K562 (cell line): ENCODE data around the gene CLEC17A. TPM values are rescaled to one million over a fixed set of nuclear protein-coding genes. Genes with fewer than 3 reads are reported as not detected.
"Not testable (repeated sequence)": the region's sequence is repeated elsewhere in the genome, so short reads cannot be mapped to it uniquely, and the experiment has no call there.

Experiments
- ASH1L ChIP-seq: fragments of 450-650 bp; IDR thresholded peaks from 2 replicates; pipeline ENCODE4 v1.6.1; 2018; ENCODE audit warnings: borderline replicate concordance, mild to moderate bottlenecking, low read depth; ENCODE audit not compliant: partially characterized antibody
- ATF1 ChIP-seq, 2 experiments: fragments of 450-650 bp in 1 of 2; IDR thresholded peaks; 2 replicates each; pipeline ENCODE4 v1.6.1; 2016; ENCODE audit warnings: missing compliant biosample characterization in 1 of 2, missing genetic modification characterization in 1 of 2
- DPF2 ChIP-seq: fragments of 450-650 bp; IDR thresholded peaks from 2 replicates; pipeline ENCODE4 v1.6.1; 2016
- HDAC2 ChIP-seq: fragments of 450-650 bp; IDR thresholded peaks from 2 replicates; pipeline ENCODE4 v1.6.1; 2016; ENCODE audit warnings: mild to moderate bottlenecking
- MYC ChIP-seq, 2 experiments: fragments of 250-450 bp in 1 of 2; sonication (Bioruptor Pico) in 1 of 2; IDR thresholded peaks; 2 replicates each; pipeline versions ENCODE4 v1.5.1 to v1.6.1; 2012 to 2021; ENCODE audit warnings: low read depth in 2 of 2, borderline replicate concordance in 1 of 2, improper control_type of control experiment in 1 of 2, low read length in 1 of 2, mild to moderate bottlenecking in 1 of 2, moderate library complexity in 1 of 2
- PHB2 ChIP-seq: fragments of 450-650 bp; IDR thresholded peaks from 2 replicates; pipeline ENCODE4 v1.6.1; 2017; ENCODE audit warnings: low read depth
- SMARCA5 ChIP-seq: fragments of 450-650 bp; IDR thresholded peaks from 2 replicates; pipeline ENCODE4 v1.6.1; 2016
- STAG1 ChIP-seq: sonication (generic); formaldehyde crosslinking; IDR thresholded peaks from 2 replicates; pipeline ENCODE4 v1.5.0; 2020; ENCODE audit warnings: missing genetic modification reagents, borderline replicate concordance
- ZBTB7A ChIP-seq: IDR thresholded peaks from 2 replicates; pipeline ENCODE4 v1.6.1; 2011; ENCODE audit warnings: low read depth, mild to moderate bottlenecking, low read length, moderate library complexity, borderline replicate concordance; ENCODE audit not compliant: control insufficient read depth
- polyA plus RNA-seq, 8 experiments: library from polyadenylated mRNA; depleted of rRNA in 4 of 8; stranded (reverse) in 5 of 8; unstranded in 3 of 8; fragments of >200 nt; fragmentation: Nextera tagmentation in 2 of 8; fragmentation: Illumina TruSeq in 1 of 8; extraction: Ambion mirVana in 2 of 8; extraction: Trizol in 1 of 8; gene quantifications; 2 replicates each; pipeline versions ENCODE4 v1.2.1 to v1.2.3, GENCODE V29; 2011 to 2014; ENCODE audit warnings: inconsistent platforms in 1 of 8, missing spikeins in 1 of 8
- total RNA-seq, 7 experiments: library from RNA; depleted of rRNA in 6 of 7; stranded (reverse); fragments of >200 nt in 6 of 7; fragmentation: Illumina TruSeq in 2 of 7; extraction: Trizol in 2 of 7; gene quantifications; 2 replicates each; pipeline versions ENCODE4 v1.2.1 to v1.2.3, GENCODE V29; 2011 to 2021; ENCODE audit warnings: low replicate concordance in 1 of 7
- TF ChIP-seq, protein P1 (sequence below), 2 experiments: fragments of 450-650 bp; formaldehyde crosslinking in 1 of 2; IDR thresholded peaks; 2 replicates each; pipeline versions ENCODE4 v1.4.0 to v1.6.1; 2014 to 2020; ENCODE audit warnings: mild to moderate bottlenecking in 2 of 2, borderline replicate concordance in 1 of 2, low read depth in 1 of 2
- TF ChIP-seq, protein P2 (sequence below), 2 experiments: fragments of 250-450 bp in 1 of 2; fragments of 450-650 bp in 1 of 2; sonication (Bioruptor Pico) in 1 of 2; IDR thresholded peaks; 2 replicates each; pipeline versions ENCODE4 v1.6.1 to v1.8.0; 2016 to 2021; ENCODE audit warnings: mild to moderate bottlenecking in 2 of 2, moderate library complexity in 2 of 2, missing compliant biosample characterization in 1 of 2, missing genetic modification characterization in 1 of 2
- TF ChIP-seq, protein P3 (sequence below), 2 experiments: fragments of 450-650 bp; conservative IDR thresholded peaks; 2 replicates each; pipeline ENCODE4 v1.6.1; 2017; ENCODE audit warnings: mild to moderate bottlenecking in 2 of 2, moderate library complexity in 2 of 2
- TF ChIP-seq, protein P4 (sequence below): fragments of 450-650 bp; IDR thresholded peaks from 2 replicates; pipeline ENCODE4 v1.6.1; 2016

Gene CLEC17A
- total and polyA plus RNA-seq, 9 of the 15 experiments (the other 6 are each of a cell fraction or from before 2014, with no cell fraction given) = 0.03 TPM; not detected in 8

DNA sequence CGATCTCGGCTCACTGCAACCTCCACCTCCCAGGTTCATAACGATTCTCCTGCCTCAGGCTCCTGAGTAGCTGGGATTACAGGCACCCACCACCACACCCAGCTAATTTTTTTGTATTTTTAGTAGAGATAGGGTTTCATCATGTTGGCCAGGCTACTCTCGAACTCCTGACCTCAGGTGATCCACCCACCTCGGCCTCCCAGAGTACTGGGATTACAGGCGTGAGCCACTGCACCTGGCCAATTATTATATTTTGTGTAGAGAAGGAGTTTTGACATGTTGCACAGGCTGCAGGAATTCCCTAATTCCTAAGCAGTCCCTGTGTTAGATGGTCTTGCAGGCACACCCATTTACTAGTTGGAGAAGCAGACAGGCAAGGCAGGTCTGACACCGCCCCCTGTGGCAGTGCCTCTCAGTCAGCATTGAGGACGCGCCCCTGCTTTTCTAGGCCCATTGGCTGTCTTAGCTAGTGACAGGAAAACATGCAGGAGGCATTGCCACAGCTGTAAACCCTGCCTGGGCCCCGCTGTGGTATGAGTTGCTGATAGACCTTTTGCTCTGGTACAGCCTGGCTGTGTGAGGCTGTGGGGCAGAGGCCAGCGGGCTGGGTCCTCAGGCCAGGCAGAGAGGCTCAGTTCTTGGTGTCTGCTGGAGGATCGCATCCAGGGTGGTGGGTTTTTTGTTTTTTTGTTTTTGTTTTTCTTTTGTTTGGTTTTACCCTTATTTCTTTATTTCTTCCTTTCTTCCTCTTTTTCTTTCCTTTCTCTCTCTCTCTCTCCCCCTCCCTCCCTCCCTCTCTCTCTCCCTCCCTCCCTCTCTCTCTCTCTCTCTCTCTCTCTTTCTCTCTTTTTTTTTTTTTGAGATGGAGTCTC, 31.5 kb upstream of the CLEC17A start (continued):
- TF ChIP-seq, protein P1, sequence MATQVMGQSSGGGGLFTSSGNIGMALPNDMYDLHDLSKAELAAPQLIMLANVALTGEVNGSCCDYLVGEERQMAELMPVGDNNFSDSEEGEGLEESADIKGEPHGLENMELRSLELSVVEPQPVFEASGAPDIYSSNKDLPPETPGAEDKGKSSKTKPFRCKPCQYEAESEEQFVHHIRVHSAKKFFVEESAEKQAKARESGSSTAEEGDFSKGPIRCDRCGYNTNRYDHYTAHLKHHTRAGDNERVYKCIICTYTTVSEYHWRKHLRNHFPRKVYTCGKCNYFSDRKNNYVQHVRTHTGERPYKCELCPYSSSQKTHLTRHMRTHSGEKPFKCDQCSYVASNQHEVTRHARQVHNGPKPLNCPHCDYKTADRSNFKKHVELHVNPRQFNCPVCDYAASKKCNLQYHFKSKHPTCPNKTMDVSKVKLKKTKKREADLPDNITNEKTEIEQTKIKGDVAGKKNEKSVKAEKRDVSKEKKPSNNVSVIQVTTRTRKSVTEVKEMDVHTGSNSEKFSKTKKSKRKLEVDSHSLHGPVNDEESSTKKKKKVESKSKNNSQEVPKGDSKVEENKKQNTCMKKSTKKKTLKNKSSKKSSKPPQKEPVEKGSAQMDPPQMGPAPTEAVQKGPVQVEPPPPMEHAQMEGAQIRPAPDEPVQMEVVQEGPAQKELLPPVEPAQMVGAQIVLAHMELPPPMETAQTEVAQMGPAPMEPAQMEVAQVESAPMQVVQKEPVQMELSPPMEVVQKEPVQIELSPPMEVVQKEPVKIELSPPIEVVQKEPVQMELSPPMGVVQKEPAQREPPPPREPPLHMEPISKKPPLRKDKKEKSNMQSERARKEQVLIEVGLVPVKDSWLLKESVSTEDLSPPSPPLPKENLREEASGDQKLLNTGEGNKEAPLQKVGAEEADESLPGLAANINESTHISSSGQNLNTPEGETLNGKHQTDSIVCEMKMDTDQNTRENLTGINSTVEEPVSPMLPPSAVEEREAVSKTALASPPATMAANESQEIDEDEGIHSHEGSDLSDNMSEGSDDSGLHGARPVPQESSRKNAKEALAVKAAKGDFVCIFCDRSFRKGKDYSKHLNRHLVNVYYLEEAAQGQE (IDR thresholded peaks at IDR 0.05; ENCODE audit: borderline replicate concordance) = peak; percentile 20; the same call in 1 of the 2 replicates
- TF ChIP-seq, protein P1 (CRISPR knock-in tag; IDR thresholded peaks at IDR 0.05; ENCODE audit: low read depth) = not testable (repeated sequence)
- TF ChIP-seq, protein P2, sequence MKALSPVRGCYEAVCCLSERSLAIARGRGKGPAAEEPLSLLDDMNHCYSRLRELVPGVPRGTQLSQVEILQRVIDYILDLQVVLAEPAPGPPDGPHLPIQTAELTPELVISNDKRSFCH (CRISPR knock-in tag; IDR thresholded peaks at IDR 0.05) = not testable (repeated sequence)
- TF ChIP-seq, protein P2 (tag; IDR thresholded peaks at IDR 0.05) = 0 out of 2 replicates have a peak, but pooled peaks have one; percentile 27
- peak; percentile 62 for TF ChIP-seq DPF2
- peak; percentile 25; the same call in 1 of the 2 replicates for TF ChIP-seq STAG1 (CRISPR knock-in tag)
- TF ChIP-seq HDAC2 = 0 out of 2 replicates have a peak, but pooled peaks have one; percentile 34
- TF ChIP-seq PHB2 = 0 out of 2 replicates have a peak, but pooled peaks have one; percentile 35
- TF ChIP-seq ZBTB7A = peak; percentile 59; the same call in 1 of the 2 replicates
- TF ChIP-seq ATF1 (CRISPR knock-in tag; IDR thresholded peaks at IDR 0.05); MYC (CRISPR knock-in tag; IDR thresholded peaks at IDR 0.05; ENCODE audit: borderline replicate concordance, low read depth): not testable (repeated sequence)
- TF ChIP-seq ATF1 (tag; IDR thresholded peaks at IDR 0.05) = peak; percentile 32
- TF ChIP-seq, protein P3, sequence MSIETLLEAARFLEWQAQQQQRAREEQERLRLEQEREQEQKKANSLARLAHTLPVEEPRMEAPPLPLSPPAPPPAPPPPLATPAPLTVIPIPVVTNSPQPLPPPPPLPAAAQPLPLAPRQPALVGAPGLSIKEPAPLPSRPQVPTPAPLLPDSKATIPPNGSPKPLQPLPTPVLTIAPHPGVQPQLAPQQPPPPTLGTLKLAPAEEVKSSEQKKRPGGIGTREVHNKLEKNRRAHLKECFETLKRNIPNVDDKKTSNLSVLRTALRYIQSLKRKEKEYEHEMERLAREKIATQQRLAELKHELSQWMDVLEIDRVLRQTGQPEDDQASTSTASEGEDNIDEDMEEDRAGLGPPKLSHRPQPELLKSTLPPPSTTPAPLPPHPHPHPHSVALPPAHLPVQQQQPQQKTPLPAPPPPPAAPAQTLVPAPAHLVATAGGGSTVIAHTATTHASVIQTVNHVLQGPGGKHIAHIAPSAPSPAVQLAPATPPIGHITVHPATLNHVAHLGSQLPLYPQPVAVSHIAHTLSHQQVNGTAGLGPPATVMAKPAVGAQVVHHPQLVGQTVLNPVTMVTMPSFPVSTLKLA (conservative IDR thresholded peaks at IDR 0.05) = peak; percentile 26 to 61; a peak in 2 of 4 replicates
- peak; percentile 22 for TF ChIP-seq ASH1L
- 0 out of 2 replicates have a peak, but pooled peaks have one; percentile 31 for TF ChIP-seq MYC (IDR thresholded peaks at IDR 0.05; ENCODE audit: low read depth, low read length)
- TF ChIP-seq SMARCA5 = 0 out of 2 replicates have a peak, but pooled peaks have one; percentile 34
- TF ChIP-seq, protein P4, sequence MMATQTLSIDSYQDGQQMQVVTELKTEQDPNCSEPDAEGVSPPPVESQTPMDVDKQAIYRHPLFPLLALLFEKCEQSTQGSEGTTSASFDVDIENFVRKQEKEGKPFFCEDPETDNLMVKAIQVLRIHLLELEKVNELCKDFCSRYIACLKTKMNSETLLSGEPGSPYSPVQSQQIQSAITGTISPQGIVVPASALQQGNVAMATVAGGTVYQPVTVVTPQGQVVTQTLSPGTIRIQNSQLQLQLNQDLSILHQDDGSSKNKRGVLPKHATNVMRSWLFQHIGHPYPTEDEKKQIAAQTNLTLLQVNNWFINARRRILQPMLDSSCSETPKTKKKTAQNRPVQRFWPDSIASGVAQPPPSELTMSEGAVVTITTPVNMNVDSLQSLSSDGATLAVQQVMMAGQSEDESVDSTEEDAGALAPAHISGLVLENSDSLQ = peak; percentile 27; the same call in 1 of the 2 replicates
